ENCODE results near the gene STARD9. TPM values are rescaled to one million over a fixed set of nuclear protein-coding genes. Genes with fewer than 3 reads are reported as not detected.

The STARD9 gene
- total and polyA plus RNA-seq, 9 of the 15 experiments (the other 6 are each of a cell fraction or from before 2014, with no cell fraction given) = 0.45 to 6.0 (median 3.6) TPM

GRCh38 chr15:42704492-42704926 lies 129.1 kb downstream of the STARD9 start:
- Histone ChIP-seq H3K4me1 (replicated peaks in 1 of 2; ENCODE audit: control insufficient read depth in 2 of 2, insufficient read depth in 2 of 2, low read length in 2 of 2) (no peaks in the 10 kb centered on the region), H3K9me3 (replicated peaks; ENCODE audit: control insufficient read depth, insufficient read depth, low read depth, low read length) (no peaks in the 10 kb centered on the region), H3K9me1 (ENCODE audit: control insufficient read depth, insufficient read depth, low read length) (no peaks in the 10 kb centered on the region), H3K9ac (ENCODE audit: insufficient read depth in 1 of 2, low read depth in 2 of 2, low read length in 2 of 2) (no peak overlapping the region), H3K36me3 (ENCODE audit: control insufficient read depth, insufficient read depth, low read length) (no peaks in the 10 kb centered on the region), H2AFZ (ENCODE audit: low read depth, low read length) (peak overlapping the region; percentile 52), H3K4me3 (no peak overlapping the region), H3K79me2 (ENCODE audit: control insufficient read depth, insufficient read depth, low read length) (no peaks in the 10 kb centered on the region), H4K20me1 (replicated peaks; ENCODE audit: control insufficient read depth, insufficient read depth, low read length) (no peaks in the 10 kb centered on the region), H3K4me2 (ENCODE audit: insufficient read depth, low read length) (no peak overlapping the region), H3K27me3 (ENCODE audit: control insufficient read depth in 2 of 2, insufficient read depth in 2 of 2, low read length in 2 of 2) (no peaks in the 10 kb centered on the region), H3K27ac (ENCODE audit: extremely low read depth, low read depth, low read length) (no peak overlapping the region)
- FAIRE-seq = peak; percentile 95
- POLR2A ChIA-PET = interaction anchor here (1.1 kb wide), 1 partner anchor 12 kb away, joined by 3 read pairs; no protein-coding TSS in a partner anchor
- intact Hi-C loops (cut with micrococcal nuclease) = loop anchor here (1.0 to 10.0 kb wide), 4 partner anchors 222 to 580 kb away; partner anchors contain the start of gene CCNDBP1
- ATAC-seq = peak; percentile 100
- 31% methylated on average over 4 of the region's 4 CpGs for WGBS (ENCODE audit: insufficient coverage, low coverage, missing lambda C conversion rate)
- CTCF ChIA-PET (ENCODE audit: low intra/inter-chr PET ratio) = interaction anchor here (0.5 to 1.6 kb wide), 6 partner anchors 21 to 565 kb away, joined by 3 to 9 read pairs (median 4); no protein-coding TSS in a partner anchor
- no TSS peak for BruUV-seq (replicated peaks)
- in situ Hi-C loops (cut with MboI) = no loop called here
- DNase-seq (ENCODE audit: extremely low read depth in 1 of 4, low spot score in 3 of 4) = peak; percentile 69 to 82 (median 76)
- no peak for TF ChIP-seq GABPB2 (CRISPR knock-in tag; conservative IDR thresholded peaks at IDR 0.05)
- TF ChIP-seq CBFB (CRISPR knock-in tag; IDR thresholded peaks at IDR 0.05) = 0 out of 2 replicates have a peak, but pooled peaks have one; percentile 22
- TF ChIP-seq RFX7 (CRISPR knock-in tag; IDR thresholded peaks at IDR 0.05) = no peak
- no peak for TF ChIP-seq KHSRP (IDR thresholded peaks at IDR 0.05)
- TF ChIP-seq MCM2 (IDR thresholded peaks at IDR 0.05; ENCODE audit: low read depth) = no peak
- TF ChIP-seq CEBPZ (IDR thresholded peaks at IDR 0.05; ENCODE audit: borderline replicate concordance, low read depth, low read length) = 0 out of 2 replicates have a peak, but pooled peaks have one; percentile 12
- no peak for TF ChIP-seq ELK3 (CRISPR knock-in tag; IDR thresholded peaks at IDR 0.05)
- TF ChIP-seq REST (IDR thresholded peaks at IDR 0.05; ENCODE audit: borderline replicate concordance) = peak; percentile 77
- no peak for TF ChIP-seq REST (CRISPR knock-in tag; IDR thresholded peaks at IDR 0.05; ENCODE audit: low read depth)
- no peak for TF ChIP-seq SIRT6 (IDR thresholded peaks at IDR 0.05; ENCODE audit: low read depth, low read length)
- TF ChIP-seq CC2D1A (IDR thresholded peaks at IDR 0.05) = peak; percentile 68; the same call in 1 of the 2 replicates
